ENCODE measurements around the gene CCDC33.

Gene CCDC33

GRCh38 chr15:74209560-74209958 lies 26.6 kb upstream of the CCDC33 start:
- DNase-seq, result no peak

GRCh38 chr15:74209997-74210671 lies 26.0 kb upstream of the CCDC33 start:
- DNase-seq, result no peak

- no peak for DNase-seq
Observed at GRCh38 chr15:74210729-74211128, 25.4 kb upstream of the CCDC33 start.

- DNase-seq, result no peak
Observed at GRCh38 chr15:74211656-74212055, 24.5 kb upstream of the CCDC33 start.

GRCh38 chr15:74212494-74212893 lies 23.6 kb upstream of the CCDC33 start:
- DNase-seq, result no peak

- DNase-seq, result no peak
Observed at GRCh38 chr15:74213858-74214284, 22.3 kb upstream of the CCDC33 start.

GRCh38 chr15:74214324-74215021 lies 21.7 kb upstream of the CCDC33 start:
- DNase-seq, result no peak

GRCh38 chr15:74215958-74216357 lies 20.2 kb upstream of the CCDC33 start:
- DNase-seq, result no peak

- no peak for DNase-seq
Observed at GRCh38 chr15:74216949-74217348, 19.2 kb upstream of the CCDC33 start.

- DNase-seq, result peak; percentile 49
Observed at GRCh38 chr15:74217907-74218885, 17.9 kb upstream of the CCDC33 start.

- peak; percentile 82 for DNase-seq
Observed at GRCh38 chr15:74220475-74221248, 15.5 kb upstream of the CCDC33 start.

GRCh38 chr15:74221399-74222239 lies 14.5 kb upstream of the CCDC33 start:
- no peak for DNase-seq

- peak; percentile 71 for DNase-seq
Observed at GRCh38 chr15:74222240-74223119, 13.6 kb upstream of the CCDC33 start.

- no peak for DNase-seq
Observed at GRCh38 chr15:74225928-74226327, 10.2 kb upstream of the CCDC33 start.

- no peak for DNase-seq
Observed at GRCh38 chr15:74226761-74227540, 9.2 kb upstream of the CCDC33 start.

GRCh38 chr15:74227968-74228722 lies 8.0 kb upstream of the CCDC33 start:
- DNase-seq, result peak; percentile 64

- DNase-seq, result no peak
Observed at GRCh38 chr15:74228723-74229081, 7.4 kb upstream of the CCDC33 start.

- no peak for DNase-seq
Observed at GRCh38 chr15:74229686-74230085, 6.4 kb upstream of the CCDC33 start.

- no peak for DNase-seq
Observed at GRCh38 chr15:74231475-74231874, 4.7 kb upstream of the CCDC33 start.
